Liver (tissue), 9 donors: Measurements from ENCODE around the gene ABHD16B. TPM values are rescaled to one million over a fixed set of nuclear protein-coding genes. Genes with fewer than 3 reads are reported as not detected.

Experiments
- DNase-seq: peaks from one replicate; pipeline ENCODE4 v3.0.0-alpha.2; 2017; ENCODE audit warnings: low spot score
- H3K27ac ChIP-seq, 2 donors: one replicate each; pipeline ENCODE4 v1.7.0; 2013; ENCODE audit warnings: inconsistent platforms in 2 of 2, low read length in 2 of 2, control low read depth in 1 of 2, low read depth in 1 of 2, mild to moderate bottlenecking in 1 of 2
- H3K27me3 ChIP-seq, 4 donors: one replicate each; pipeline versions ENCODE4 v1.6.1 to v1.7.0; 2013; ENCODE audit warnings: low read length in 3 of 4, inconsistent platforms in 1 of 4, mild to moderate bottlenecking in 1 of 4, moderate library complexity in 1 of 4; ENCODE audit not compliant: control insufficient read depth in 4 of 4, insufficient read depth in 4 of 4
- H3K36me3 ChIP-seq, 4 donors: one replicate each; pipeline versions ENCODE4 v1.6.1 to v1.7.0; 2013; ENCODE audit warnings: low read length in 3 of 4, mild to moderate bottlenecking in 3 of 4, low read depth in 1 of 4, moderate library complexity in 1 of 4; ENCODE audit not compliant: control insufficient read depth in 4 of 4, insufficient read depth in 3 of 4
- H3K4me1 ChIP-seq, 4 donors: one replicate each; pipeline versions ENCODE4 v1.6.1 to v1.7.0; 2013; ENCODE audit warnings: low read length in 3 of 4, mild to moderate bottlenecking in 3 of 4, moderate library complexity in 1 of 4; ENCODE audit not compliant: control insufficient read depth in 4 of 4, insufficient read depth in 4 of 4
- H3K4me3 ChIP-seq, 3 donors: one replicate each; pipeline versions ENCODE4 v1.6.1 to v1.7.0; 2013; ENCODE audit warnings: low read length in 3 of 3, control low read depth in 1 of 3, low read depth in 1 of 3, mild to moderate bottlenecking in 1 of 3
- H3K9ac ChIP-seq, 2 donors: one replicate each; pipeline ENCODE4 v1.7.0; 2013; ENCODE audit warnings: low read length in 2 of 2, mild to moderate bottlenecking in 2 of 2, moderate library complexity in 2 of 2, control low read depth in 1 of 2, low read depth in 1 of 2
- H3K9me3 ChIP-seq, 4 donors: one replicate each; pipeline versions ENCODE4 v1.6.1 to v1.7.0; 2013; ENCODE audit warnings: low read length in 3 of 4; ENCODE audit not compliant: control insufficient read depth in 4 of 4
- EGR1 ChIP-seq, 2 donors: IDR thresholded peaks; 2 replicates each; pipeline ENCODE4 v1.6.1; 2016 to 2018; ENCODE audit warnings: antibody characterized with exemption in 2 of 2, low read depth in 2 of 2
- FOXA2 ChIP-seq: IDR thresholded peaks from 2 replicates; pipeline ENCODE4 v1.6.1; 2016; ENCODE audit warnings: antibody characterized with exemption
- GABPA ChIP-seq, 2 donors: IDR thresholded peaks in 1 of 2; conservative IDR thresholded peaks in 1 of 2; 2 replicates each; pipeline ENCODE4 v1.6.1; 2016; ENCODE audit warnings: antibody characterized with exemption in 2 of 2, mild to moderate bottlenecking in 1 of 2, moderate library complexity in 1 of 2
- HNF4A ChIP-seq, 2 donors: conservative IDR thresholded peaks; 2 replicates each; pipeline ENCODE4 v1.6.1; 2016; ENCODE audit warnings: antibody characterized with exemption in 2 of 2, mild to moderate bottlenecking in 2 of 2
- HNF4G ChIP-seq: IDR thresholded peaks from 2 replicates; pipeline ENCODE4 v1.6.1; 2016; ENCODE audit warnings: antibody characterized with exemption
- JUND ChIP-seq, 2 donors: IDR thresholded peaks; 2 replicates each; pipeline ENCODE4 v1.6.1; 2016; ENCODE audit warnings: antibody characterized with exemption in 2 of 2
- NR2F2 ChIP-seq: IDR thresholded peaks from 2 replicates; pipeline ENCODE4 v1.6.1; 2016; ENCODE audit warnings: antibody characterized with exemption
- RAD21 ChIP-seq, 2 donors: IDR thresholded peaks; 2 replicates each; pipeline ENCODE4 v1.6.1; 2016; ENCODE audit warnings: antibody characterized with exemption in 2 of 2, mild to moderate bottlenecking in 2 of 2
- RXRA ChIP-seq, 2 donors: IDR thresholded peaks; 2 replicates each; pipeline ENCODE4 v1.6.1; 2017 to 2018; ENCODE audit warnings: antibody characterized with exemption in 2 of 2, mild to moderate bottlenecking in 1 of 2
- SP1 ChIP-seq: IDR thresholded peaks from 2 replicates; pipeline ENCODE4 v1.6.1; 2018; ENCODE audit warnings: antibody characterized with exemption, mild to moderate bottlenecking
- TAF1 ChIP-seq: conservative IDR thresholded peaks from 2 replicates; pipeline ENCODE4 v1.6.1; 2016; ENCODE audit warnings: antibody characterized with exemption, mild to moderate bottlenecking
- YY1 ChIP-seq: IDR thresholded peaks from 2 replicates; pipeline ENCODE4 v1.6.1; 2016; ENCODE audit warnings: antibody characterized with exemption, mild to moderate bottlenecking
- WGBS: extraction: QIAGEN DNeasy Blood & Tissue Kit; methylation state at CpG from one replicate; pipeline ENCODE4 v1.1.7; 2013; 5-methylcytosine and 5-hydroxymethylcytosine counted together
- polyA plus RNA-seq, 2 donors: library from polyadenylated mRNA; stranded (reverse) in 1 of 2; unstranded in 1 of 2; fragments of 200-250 nt in 1 of 2; fragments of >200 nt in 1 of 2; fragmentation: Nextera tagmentation in 1 of 2; extraction: Ambion mirVana in 1 of 2; gene quantifications; one replicate each; pipeline versions ENCODE4 v1.2.1 to v1.2.3, GENCODE V29; 2013 to 2015
- total RNA-seq, 2 donors: library from RNA; depleted of rRNA; stranded (reverse); fragments of >200 nt; gene quantifications; one replicate each; pipeline ENCODE4 v1.2.3, GENCODE V29; 2014
- TF ChIP-seq, protein P1 (sequence below): IDR thresholded peaks from 2 replicates; pipeline ENCODE4 v1.6.1; 2016; ENCODE audit warnings: antibody characterized with exemption, mild to moderate bottlenecking
- TF ChIP-seq, protein P2 (sequence below): IDR thresholded peaks from 2 replicates; pipeline ENCODE4 v1.6.1; 2016; ENCODE audit warnings: antibody characterized with exemption
- TF ChIP-seq, protein P3 (sequence below): IDR thresholded peaks from 2 replicates; pipeline ENCODE4 v1.6.1; 2016; ENCODE audit warnings: antibody characterized with exemption
- TF ChIP-seq, protein P4 (sequence below): IDR thresholded peaks from 2 replicates; pipeline ENCODE4 v1.6.1; 2016; ENCODE audit warnings: antibody characterized with exemption
- donor health status: healthy.
- donor health status: healthy.
- donor health status: healthy.
- donor health status: healthy.
- donor health status: healthy.

Gene ABHD16B
- total and polyA plus RNA-seq, 4 donors = 0.10 TPM; not detected in 3

DNA sequence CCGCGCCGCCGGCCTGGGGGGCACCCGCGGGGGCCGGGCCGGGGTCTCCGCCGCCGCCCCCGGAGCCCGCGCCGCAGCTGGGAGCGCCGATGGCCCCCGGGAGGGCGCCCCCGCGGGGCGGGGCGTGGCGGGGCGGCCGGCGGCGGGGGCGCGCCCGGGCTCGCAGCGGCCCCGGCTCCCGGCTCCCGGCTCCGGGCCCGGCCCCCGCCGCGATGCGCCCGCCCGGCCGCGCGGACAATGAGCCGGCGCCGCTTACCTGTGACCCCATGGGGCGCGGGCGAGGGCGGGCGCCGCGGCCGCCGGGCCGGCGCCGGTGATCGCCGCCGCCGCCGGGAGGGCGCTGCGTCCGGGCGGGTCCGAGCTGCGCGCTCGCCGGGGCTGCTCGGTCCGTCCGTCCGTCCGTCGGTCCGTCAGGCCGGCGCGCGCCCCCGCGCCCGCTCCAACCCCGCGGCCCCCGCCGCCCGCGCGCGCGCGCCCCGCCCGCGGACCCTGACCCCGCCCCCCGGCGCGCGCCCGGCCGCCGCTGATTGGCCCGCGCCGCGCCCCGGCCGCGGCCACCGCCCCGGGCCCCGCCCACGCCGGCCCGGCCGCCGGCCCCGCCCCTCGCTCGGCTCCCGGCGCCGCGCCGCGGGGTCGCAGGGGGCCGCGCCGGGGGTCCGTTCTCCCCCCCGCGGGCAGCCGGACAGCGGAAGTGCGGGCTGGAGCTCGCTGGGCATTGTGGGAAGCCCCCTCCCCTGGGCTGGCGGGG lies 30.3 kb upstream of the ABHD16B start, which contains the start of gene ZBTB46:
TSS of gene ZBTB46 (minus strand) at position 424 of the 748 bp plus-strand sequence. CDS start 40,507 bp downstream, outside the sequence.
- WGBS = under 1% methylated on average over 143 of the region's 147 CpGs
- TF ChIP-seq NR2F2 = no peak
- TF ChIP-seq, protein P1, sequence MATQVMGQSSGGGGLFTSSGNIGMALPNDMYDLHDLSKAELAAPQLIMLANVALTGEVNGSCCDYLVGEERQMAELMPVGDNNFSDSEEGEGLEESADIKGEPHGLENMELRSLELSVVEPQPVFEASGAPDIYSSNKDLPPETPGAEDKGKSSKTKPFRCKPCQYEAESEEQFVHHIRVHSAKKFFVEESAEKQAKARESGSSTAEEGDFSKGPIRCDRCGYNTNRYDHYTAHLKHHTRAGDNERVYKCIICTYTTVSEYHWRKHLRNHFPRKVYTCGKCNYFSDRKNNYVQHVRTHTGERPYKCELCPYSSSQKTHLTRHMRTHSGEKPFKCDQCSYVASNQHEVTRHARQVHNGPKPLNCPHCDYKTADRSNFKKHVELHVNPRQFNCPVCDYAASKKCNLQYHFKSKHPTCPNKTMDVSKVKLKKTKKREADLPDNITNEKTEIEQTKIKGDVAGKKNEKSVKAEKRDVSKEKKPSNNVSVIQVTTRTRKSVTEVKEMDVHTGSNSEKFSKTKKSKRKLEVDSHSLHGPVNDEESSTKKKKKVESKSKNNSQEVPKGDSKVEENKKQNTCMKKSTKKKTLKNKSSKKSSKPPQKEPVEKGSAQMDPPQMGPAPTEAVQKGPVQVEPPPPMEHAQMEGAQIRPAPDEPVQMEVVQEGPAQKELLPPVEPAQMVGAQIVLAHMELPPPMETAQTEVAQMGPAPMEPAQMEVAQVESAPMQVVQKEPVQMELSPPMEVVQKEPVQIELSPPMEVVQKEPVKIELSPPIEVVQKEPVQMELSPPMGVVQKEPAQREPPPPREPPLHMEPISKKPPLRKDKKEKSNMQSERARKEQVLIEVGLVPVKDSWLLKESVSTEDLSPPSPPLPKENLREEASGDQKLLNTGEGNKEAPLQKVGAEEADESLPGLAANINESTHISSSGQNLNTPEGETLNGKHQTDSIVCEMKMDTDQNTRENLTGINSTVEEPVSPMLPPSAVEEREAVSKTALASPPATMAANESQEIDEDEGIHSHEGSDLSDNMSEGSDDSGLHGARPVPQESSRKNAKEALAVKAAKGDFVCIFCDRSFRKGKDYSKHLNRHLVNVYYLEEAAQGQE = no peak
- TF ChIP-seq HNF4G = no peak
- no peak for TF ChIP-seq RAD21 (IDR thresholded peaks at IDR 0.05)
- TF ChIP-seq, protein P2, sequence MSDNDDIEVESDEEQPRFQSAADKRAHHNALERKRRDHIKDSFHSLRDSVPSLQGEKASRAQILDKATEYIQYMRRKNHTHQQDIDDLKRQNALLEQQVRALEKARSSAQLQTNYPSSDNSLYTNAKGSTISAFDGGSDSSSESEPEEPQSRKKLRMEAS = no peak
- no peak for TF ChIP-seq EGR1 (IDR thresholded peaks at IDR 0.05; ENCODE audit: low read depth in 2 of 2)
- no peak for TF ChIP-seq SP1
- TF ChIP-seq, protein P3, sequence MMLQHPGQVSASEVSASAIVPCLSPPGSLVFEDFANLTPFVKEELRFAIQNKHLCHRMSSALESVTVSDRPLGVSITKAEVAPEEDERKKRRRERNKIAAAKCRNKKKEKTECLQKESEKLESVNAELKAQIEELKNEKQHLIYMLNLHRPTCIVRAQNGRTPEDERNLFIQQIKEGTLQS = no peak
- TF ChIP-seq HNF4A (conservative IDR thresholded peaks at IDR 0.05) = no peak
- TF ChIP-seq RXRA (IDR thresholded peaks at IDR 0.05) = no peak
- no peak for TF ChIP-seq YY1
- TF ChIP-seq, protein P4, sequence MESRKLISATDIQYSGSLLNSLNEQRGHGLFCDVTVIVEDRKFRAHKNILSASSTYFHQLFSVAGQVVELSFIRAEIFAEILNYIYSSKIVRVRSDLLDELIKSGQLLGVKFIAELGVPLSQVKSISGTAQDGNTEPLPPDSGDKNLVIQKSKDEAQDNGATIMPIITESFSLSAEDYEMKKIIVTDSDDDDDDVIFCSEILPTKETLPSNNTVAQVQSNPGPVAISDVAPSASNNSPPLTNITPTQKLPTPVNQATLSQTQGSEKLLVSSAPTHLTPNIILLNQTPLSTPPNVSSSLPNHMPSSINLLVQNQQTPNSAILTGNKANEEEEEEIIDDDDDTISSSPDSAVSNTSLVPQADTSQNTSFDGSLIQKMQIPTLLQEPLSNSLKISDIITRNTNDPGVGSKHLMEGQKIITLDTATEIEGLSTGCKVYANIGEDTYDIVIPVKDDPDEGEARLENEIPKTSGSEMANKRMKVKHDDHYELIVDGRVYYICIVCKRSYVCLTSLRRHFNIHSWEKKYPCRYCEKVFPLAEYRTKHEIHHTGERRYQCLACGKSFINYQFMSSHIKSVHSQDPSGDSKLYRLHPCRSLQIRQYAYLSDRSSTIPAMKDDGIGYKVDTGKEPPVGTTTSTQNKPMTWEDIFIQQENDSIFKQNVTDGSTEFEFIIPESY = no peak
- TF ChIP-seq FOXA2 = no peak
- no peak for TF ChIP-seq GABPA (IDR thresholded peaks at IDR 0.05 in 1 of 2, conservative IDR thresholded peaks at IDR 0.05 in 1 of 2)
- H3K4me3 ChIP-seq = peak within 1 kb of the TSS; percentile 5 to 75 (median 32)
- no peaks in the 10 kb centered on the region for H3K27me3 ChIP-seq
- H3K27ac ChIP-seq = peak within 1 kb of the TSS; percentile 54 to 57
- H3K9ac ChIP-seq = no peak within 1 kb of the TSS
- H3K9me3 ChIP-seq = no peaks in the 10 kb centered on the region
- H3K36me3 ChIP-seq = no peaks in the 10 kb centered on the region
- H3K4me1 ChIP-seq = peaks cover 4 to 24% (median 8%) of the 10 kb centered on the region in 4 donors
- peak; percentile 68 for DNase-seq

DNA sequence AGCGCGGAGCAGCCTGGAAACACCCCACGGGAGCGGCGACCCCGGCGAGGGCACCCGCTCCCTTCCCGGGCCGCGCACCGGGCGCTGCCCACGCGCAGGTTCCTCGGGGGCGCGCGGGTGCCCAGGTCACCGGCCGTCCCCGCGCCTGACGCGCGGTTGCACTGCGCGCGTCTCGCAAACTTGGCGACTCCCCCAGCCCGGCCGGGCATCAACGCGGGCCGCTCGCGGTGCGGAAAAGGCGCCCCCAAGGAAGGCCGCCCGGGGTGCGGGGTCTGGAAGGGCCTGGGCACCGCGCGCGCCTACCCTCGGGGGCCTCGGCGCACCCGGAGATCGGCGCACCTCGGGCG lies 29.7 kb upstream of the ABHD16B start:
- Histone ChIP-seq H3K4me3 (peak overlapping the region in 2 of 3 donors; percentile 32 to 75), H3K9ac (no peak overlapping the region), H3K27me3 (no peaks in the 10 kb centered on the region), H3K36me3 (no peaks in the 10 kb centered on the region), H3K9me3 (no peaks in the 10 kb centered on the region), H3K27ac (peak overlapping the region; percentile 54 to 57), H3K4me1 (peaks cover 4 to 24% (median 8%) of the 10 kb centered on the region in 4 donors)
- WGBS = 2% methylated on average over 55 of the region's 55 CpGs
- DNase-seq = no peak
- TF ChIP-seq, protein P2 = no peak
- TF ChIP-seq, protein P1 = no peak
- TF ChIP-seq NR2F2 (no peak), RXRA (IDR thresholded peaks at IDR 0.05) (no peak), SP1 (no peak), YY1 (no peak), GABPA (IDR thresholded peaks at IDR 0.05 in 1 of 2, conservative IDR thresholded peaks at IDR 0.05 in 1 of 2) (no peak), JUND (IDR thresholded peaks at IDR 0.05) (no peak), HNF4G (no peak), TAF1 (no peak), RAD21 (IDR thresholded peaks at IDR 0.05) (no peak), FOXA2 (no peak), HNF4A (conservative IDR thresholded peaks at IDR 0.05) (no peak)
- TF ChIP-seq, protein P4 = no peak
- TF ChIP-seq, protein P3 = no peak
